ENCODE results near the gene IFI35. TPM values are rescaled to one million over a fixed set of nuclear protein-coding genes. Genes with fewer than 3 reads are reported as not detected.
A peak's percentile ranks its signal among the peaks of the same experiment; 100 is the strongest.

Gene IFI35
- polyA plus RNA-seq, 2 of the 4 experiments (the other 2 are of a cell fraction): 10.8 to 20.2 TPM

GRCh38 chr17:42964161-42964932 is 42.2 kb upstream of the IFI35 start, which contains the start of gene AARSD1 (continued):
- TF ChIP-seq MAX (IDR thresholded peaks at IDR 0.05): peak; percentile 98
- TF ChIP-seq MAZ (IDR thresholded peaks at IDR 0.05; ENCODE audit: borderline replicate concordance, low read depth, low read length): no peak
- no peak for TF ChIP-seq GATA3 (IDR thresholded peaks at IDR 0.05; ENCODE audit: borderline replicate concordance)
- no peak for TF ChIP-seq PBX3 (IDR thresholded peaks at IDR 0.05)
- TF ChIP-seq HEYL (CRISPR knock-in tag; IDR thresholded peaks at IDR 0.05): no peak
- no peak for TF ChIP-seq CHD2 (IDR thresholded peaks at IDR 0.05; ENCODE audit: low read length, partially characterized antibody)

GRCh38 chr17:42967925-42968324 is 38.7 kb upstream of the IFI35 start:
- 35% methylated on average over 1 of the region's 1 CpG for WGBS (ENCODE audit: missing lambda C conversion rate)
- TF ChIP-seq FOSL2 (IDR thresholded peaks at IDR 0.05) (no peak), FOSL2 (CRISPR knock-in tag; IDR thresholded peaks at IDR 0.05) (no peak), MAX (IDR thresholded peaks at IDR 0.05) (no peak), EP300 (IDR thresholded peaks at IDR 0.05) (no peak), CHD4 (IDR thresholded peaks at IDR 0.05; ENCODE audit: borderline replicate concordance) (no peak), CTCF (IDR thresholded peaks at IDR 0.05) (no peak)
- H3K27ac ChIP-seq: no peak overlapping the region
- CTCF ChIA-PET: interaction anchor here (1.0 to 4.5 kb wide), 7 partner anchors 12 to 124 kb away, joined by 3 to 28 read pairs (median 4); partner anchors contain the start of genes PTGES3L and RPL27
- H3K9me3 ChIP-seq: no peaks in the 10 kb centered on the region
- DNase-seq (ENCODE audit: low read depth in 1 of 2, low spot score in 1 of 2) (no peak), ATAC-seq (no peak), FAIRE-seq (no peak)
- H3K4me2 ChIP-seq: no peak overlapping the region
- H3K4me3 ChIP-seq: no peak overlapping the region
- POLR2A ChIA-PET: interaction anchor here (3.1 kb wide), 1 partner anchor 30 kb away, joined by 21 read pairs; the partner anchor contains the start of gene RPL27
- H3K4me1 ChIP-seq: peaks cover 7% of the 10 kb centered on the region; the same call in 2 of the 3 replicates

- ChIA-PET CTCF (interaction anchor here (0.5 to 4.5 kb wide), 12 partner anchors 10 to 290 kb away, joined by 3 to 28 read pairs (median 4); partner anchors contain the start of genes PTGES3L and RPL27), POLR2A (interaction anchor here (0.6 to 3.1 kb wide), 2 partner anchors 29 to 582 kb away, joined by 4 to 21 read pairs; partner anchors contain the start of gene RPL27)
- Histone ChIP-seq H3K4me1 (no peaks in the 10 kb centered on the region; the same call in 2 of the 3 replicates), H3K27ac (no peak overlapping the region), H3K9me3 (no peaks in the 10 kb centered on the region), H3K4me3 (no peak overlapping the region), H3K4me2 (no peak overlapping the region)
- no peak for TF ChIP-seq POLR2AphosphoS2 (conservative IDR thresholded peaks at IDR 0.05; ENCODE audit: low read length)
- TF ChIP-seq CBX8 (IDR thresholded peaks at IDR 0.05): no peak
- TF ChIP-seq TP53 (CRISPR knock-in tag; IDR thresholded peaks at IDR 0.05): no peak
- 0 out of 4 replicates have a peak, but pooled peaks of 1 of the 2 experiments have one; percentile 19 for TF ChIP-seq CEBPB (IDR thresholded peaks at IDR 0.05)
- no peak for TF ChIP-seq REST (IDR thresholded peaks at IDR 0.05)
- no peak for TF ChIP-seq RCOR1 (IDR thresholded peaks at IDR 0.05; ENCODE audit: low read depth, low read length)
- no peak for FAIRE-seq
- 59% methylated on average over 5 of the region's 5 CpGs for WGBS (ENCODE audit: missing lambda C conversion rate)
- ATAC-seq: no peak
- DNase-seq (ENCODE audit: low read depth in 1 of 2, low spot score in 1 of 2): no peak
These were observed 37.5 kb upstream of the IFI35 start for GRCh38 chr17:42969001-42969581.
